ENCODE results near the gene GDF9. TPM values are rescaled to one million over a fixed set of nuclear protein-coding genes. Genes with fewer than 3 reads are reported as not detected.

The GDF9 gene
- total and polyA plus RNA-seq, 10 of the 15 experiments (the other 5 are each of a cell fraction or from before 2014, with no cell fraction given), result 0.11 to 1.5 (median 0.34) TPM

DNA sequence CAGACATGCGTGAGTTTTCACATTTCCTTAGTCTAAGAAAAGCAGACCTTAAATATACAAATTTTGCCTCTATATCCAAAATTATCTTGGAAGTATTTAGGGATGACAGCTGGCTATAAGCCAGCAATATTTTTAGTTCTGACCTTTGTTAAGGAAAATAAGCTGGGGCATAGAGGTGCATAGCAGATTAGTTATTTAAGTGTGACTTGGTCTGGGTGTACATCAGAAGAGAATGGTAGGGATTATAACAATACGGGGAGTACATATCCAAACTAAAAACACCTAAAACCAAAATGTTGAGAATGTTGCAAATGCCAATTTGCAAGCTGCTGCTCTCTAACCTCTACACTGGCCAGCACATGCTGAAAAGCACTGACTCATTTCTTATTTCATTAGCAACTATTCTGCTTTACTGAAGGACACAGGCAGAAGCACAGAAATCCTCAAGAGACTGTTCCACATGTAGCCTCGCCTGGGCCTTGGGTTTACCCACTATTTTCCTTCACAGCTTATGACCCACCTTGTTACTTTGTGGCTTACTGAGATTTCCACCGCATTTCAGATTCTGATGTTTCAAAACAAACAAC is 29.5 kb upstream of the GDF9 start:
- intact Hi-C loops (cut with micrococcal nuclease; ENCODE audit: unreplicated experiment), result no loop called here
- H3K27ac ChIP-seq (ENCODE audit: control insufficient read depth, insufficient read depth), result no peak overlapping the region

DNA sequence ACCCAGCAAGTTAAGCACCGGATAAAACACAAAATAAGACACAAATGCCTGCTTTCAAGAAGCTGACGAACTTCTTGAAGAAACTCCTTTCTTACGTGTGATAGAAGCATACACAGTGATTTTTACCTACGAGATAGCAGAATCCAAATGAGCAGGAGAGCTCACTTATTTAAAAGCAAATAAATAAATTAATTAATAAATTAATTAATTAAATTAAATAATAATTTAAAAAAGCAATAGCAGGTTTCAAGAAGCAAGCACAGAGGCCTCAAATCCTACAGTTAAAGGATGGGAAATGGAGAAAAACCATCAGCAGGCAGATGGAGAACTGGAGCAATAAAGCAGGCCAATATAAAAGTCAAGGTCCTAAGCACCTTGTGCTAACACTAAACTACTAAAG is 24.5 kb upstream of the GDF9 start:
- ChIA-PET POLR2A (interaction anchor here (1.0 kb wide), 2 partner anchors 8 to 24 kb away, joined by 3 read pairs; no protein-coding TSS in a partner anchor), RAD21 (ENCODE audit: unreplicated experiment) (interaction anchor here (0.9 to 1.2 kb wide), 2 partner anchors 8 to 69 kb away, joined by 3 to 6 read pairs; no protein-coding TSS in a partner anchor), SMC1A (ENCODE audit: uncharacterized antibody, unreplicated experiment) (interaction anchor here (0.8 to 1.8 kb wide), 7 partner anchors 8 to 363 kb away, joined by 3 to 10 read pairs (median 4); no protein-coding TSS in a partner anchor), CTCF (interaction anchor here (1.2 to 2.6 kb wide), 5 partner anchors 8 to 15 kb away, joined by 3 to 14 read pairs (median 5); no protein-coding TSS in a partner anchor)
- 99% methylated on average over 4 of the region's 4 CpGs for WGBS (ENCODE audit: insufficient coverage, insufficient replicate concordance, low lambda C conversion rate, missing lambda C conversion rate)
- Histone ChIP-seq H3K27ac (ENCODE audit: control insufficient read depth, insufficient read depth) (no peak overlapping the region), H3K79me2 (ENCODE audit: control insufficient read depth, insufficient read depth, low read length) (no peaks in the 10 kb centered on the region), H3K4me2 (ENCODE audit: control insufficient read depth, insufficient read depth) (no peak overlapping the region), H4K20me1 (ENCODE audit: control insufficient read depth, insufficient read depth) (no peaks in the 10 kb centered on the region), H2AFZ (ENCODE audit: control insufficient read depth, low read depth, low read length) (no peak overlapping the region), H3K9me3 (replicated peaks; ENCODE audit: control insufficient read depth, insufficient read depth, low read length) (no peaks in the 10 kb centered on the region), H3K36me3 (ENCODE audit: control insufficient read depth in 2 of 2, insufficient read depth in 2 of 2, low read length in 1 of 2) (peaks cover 4 to 18% of the 10 kb centered on the region in 2 experiments), H3K4me3 (no peak overlapping the region), H3K27me3 (replicated peaks in 1 of 2; ENCODE audit: control insufficient read depth in 2 of 2, insufficient read depth in 2 of 2, low read length in 1 of 2) (no peaks in the 10 kb centered on the region), H3K9ac (ENCODE audit: control insufficient read depth, insufficient read depth, low read length) (no peak overlapping the region), H3K4me1 (ENCODE audit: control insufficient read depth, insufficient read depth, low read length) (no peaks in the 10 kb centered on the region)
- FAIRE-seq, result no peak
- intact Hi-C loops (cut with micrococcal nuclease; ENCODE audit: unreplicated experiment) (no loop called here), in situ Hi-C loops (cut with MboI) (no loop called here)
- no TSS peak for BruUV-seq (replicated peaks)
- DNase-seq (ENCODE audit: low read depth, low spot score), result no peak
- no peak for ATAC-seq
- TF ChIP-seq, protein P1, sequence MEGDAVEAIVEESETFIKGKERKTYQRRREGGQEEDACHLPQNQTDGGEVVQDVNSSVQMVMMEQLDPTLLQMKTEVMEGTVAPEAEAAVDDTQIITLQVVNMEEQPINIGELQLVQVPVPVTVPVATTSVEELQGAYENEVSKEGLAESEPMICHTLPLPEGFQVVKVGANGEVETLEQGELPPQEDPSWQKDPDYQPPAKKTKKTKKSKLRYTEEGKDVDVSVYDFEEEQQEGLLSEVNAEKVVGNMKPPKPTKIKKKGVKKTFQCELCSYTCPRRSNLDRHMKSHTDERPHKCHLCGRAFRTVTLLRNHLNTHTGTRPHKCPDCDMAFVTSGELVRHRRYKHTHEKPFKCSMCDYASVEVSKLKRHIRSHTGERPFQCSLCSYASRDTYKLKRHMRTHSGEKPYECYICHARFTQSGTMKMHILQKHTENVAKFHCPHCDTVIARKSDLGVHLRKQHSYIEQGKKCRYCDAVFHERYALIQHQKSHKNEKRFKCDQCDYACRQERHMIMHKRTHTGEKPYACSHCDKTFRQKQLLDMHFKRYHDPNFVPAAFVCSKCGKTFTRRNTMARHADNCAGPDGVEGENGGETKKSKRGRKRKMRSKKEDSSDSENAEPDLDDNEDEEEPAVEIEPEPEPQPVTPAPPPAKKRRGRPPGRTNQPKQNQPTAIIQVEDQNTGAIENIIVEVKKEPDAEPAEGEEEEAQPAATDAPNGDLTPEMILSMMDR (IDR thresholded peaks at IDR 0.05 in 2 of 3, conservative IDR thresholded peaks at IDR 0.05 in 1 of 3; ENCODE audit: control insufficient read depth in 2 of 3, extremely low read depth in 1 of 3, insufficient read depth in 1 of 3, low read depth in 3 of 3, low read length in 3 of 3), result no peak
- TF ChIP-seq YY1 (IDR thresholded peaks at IDR 0.05; ENCODE audit: low read depth, low read length) (no peak), MTA2 (IDR thresholded peaks at IDR 0.05; ENCODE audit: low read depth) (no peak), RCOR1 (conservative IDR thresholded peaks at IDR 0.05; ENCODE audit: low read depth, low read length) (no peak)
- TF ChIP-seq, protein P2, sequence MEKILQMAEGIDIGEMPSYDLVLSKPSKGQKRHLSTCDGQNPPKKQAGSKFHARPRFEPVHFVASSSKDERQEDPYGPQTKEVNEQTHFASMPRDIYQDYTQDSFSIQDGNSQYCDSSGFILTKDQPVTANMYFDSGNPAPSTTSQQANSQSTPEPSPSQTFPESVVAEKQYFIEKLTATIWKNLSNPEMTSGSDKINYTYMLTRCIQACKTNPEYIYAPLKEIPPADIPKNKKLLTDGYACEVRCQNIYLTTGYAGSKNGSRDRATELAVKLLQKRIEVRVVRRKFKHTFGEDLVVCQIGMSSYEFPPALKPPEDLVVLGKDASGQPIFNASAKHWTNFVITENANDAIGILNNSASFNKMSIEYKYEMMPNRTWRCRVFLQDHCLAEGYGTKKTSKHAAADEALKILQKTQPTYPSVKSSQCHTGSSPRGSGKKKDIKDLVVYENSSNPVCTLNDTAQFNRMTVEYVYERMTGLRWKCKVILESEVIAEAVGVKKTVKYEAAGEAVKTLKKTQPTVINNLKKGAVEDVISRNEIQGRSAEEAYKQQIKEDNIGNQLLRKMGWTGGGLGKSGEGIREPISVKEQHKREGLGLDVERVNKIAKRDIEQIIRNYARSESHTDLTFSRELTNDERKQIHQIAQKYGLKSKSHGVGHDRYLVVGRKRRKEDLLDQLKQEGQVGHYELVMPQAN (conservative IDR thresholded peaks at IDR 0.05), result no peak
- TF ChIP-seq, protein P3, sequence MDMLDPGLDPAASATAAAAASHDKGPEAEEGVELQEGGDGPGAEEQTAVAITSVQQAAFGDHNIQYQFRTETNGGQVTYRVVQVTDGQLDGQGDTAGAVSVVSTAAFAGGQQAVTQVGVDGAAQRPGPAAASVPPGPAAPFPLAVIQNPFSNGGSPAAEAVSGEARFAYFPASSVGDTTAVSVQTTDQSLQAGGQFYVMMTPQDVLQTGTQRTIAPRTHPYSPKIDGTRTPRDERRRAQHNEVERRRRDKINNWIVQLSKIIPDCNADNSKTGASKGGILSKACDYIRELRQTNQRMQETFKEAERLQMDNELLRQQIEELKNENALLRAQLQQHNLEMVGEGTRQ (IDR thresholded peaks at IDR 0.05; ENCODE audit: borderline replicate concordance, low read depth, low read length), result no peak

More for the DNA sequence above, 29.5 kb upstream of the GDF9 start:
- H4K20me1 ChIP-seq (ENCODE audit: control insufficient read depth, insufficient read depth), result no peaks in the 10 kb centered on the region
- H3K4me1 ChIP-seq (ENCODE audit: control insufficient read depth, insufficient read depth, low read length), result no peaks in the 10 kb centered on the region
- POLR2A ChIA-PET, result no interaction called here
- H3K36me3 ChIP-seq (ENCODE audit: control insufficient read depth in 2 of 2, insufficient read depth in 2 of 2, low read length in 1 of 2), result peaks cover 11 to 19% of the 10 kb centered on the region in 2 experiments
- RAD21 ChIA-PET (ENCODE audit: unreplicated experiment), result interaction anchor here (1.4 kb wide), 1 partner anchor 12 kb away, joined by 4 read pairs; no protein-coding TSS in a partner anchor
- SMC1A ChIA-PET (ENCODE audit: uncharacterized antibody, unreplicated experiment), result interaction anchor here (1.2 to 2.0 kb wide), 2 partner anchors 10 to 13 kb away, joined by 4 to 9 read pairs; no protein-coding TSS in a partner anchor
- no TSS peak for BruUV-seq (replicated peaks)
- H3K9me3 ChIP-seq (replicated peaks; ENCODE audit: control insufficient read depth, insufficient read depth, low read length), result no peaks in the 10 kb centered on the region
- H2AFZ ChIP-seq (ENCODE audit: control insufficient read depth, low read depth, low read length), result no peak overlapping the region
- 65% methylated on average over 4 of the region's 4 CpGs for WGBS (ENCODE audit: insufficient coverage, insufficient replicate concordance, low lambda C conversion rate, missing lambda C conversion rate)
- H3K79me2 ChIP-seq (ENCODE audit: control insufficient read depth, insufficient read depth, low read length), result no peaks in the 10 kb centered on the region
- CTCF ChIA-PET, result interaction anchor here (1.0 kb wide), 3 partner anchors 13 to 314 kb away, joined by 3 read pairs; no protein-coding TSS in a partner anchor
- TF ChIP-seq MYB (IDR thresholded peaks at IDR 0.05; ENCODE audit: borderline replicate concordance, low read depth, low read length) (no peak), POLR2AphosphoS2 (IDR thresholded peaks at IDR 0.05; ENCODE audit: low read depth, low read length) (no peak)
- no peaks in the 10 kb centered on the region for H3K27me3 ChIP-seq (replicated peaks in 1 of 2; ENCODE audit: control insufficient read depth in 2 of 2, insufficient read depth in 2 of 2, low read length in 1 of 2)
- FAIRE-seq (no peak), DNase-seq (ENCODE audit: low read depth, low spot score) (no peak), ATAC-seq (no peak)
- no peak overlapping the region for H3K4me3 ChIP-seq
- no peak overlapping the region for H3K4me2 ChIP-seq (ENCODE audit: control insufficient read depth, insufficient read depth)
- in situ Hi-C loops (cut with MboI), result no loop called here
- H3K9ac ChIP-seq (ENCODE audit: control insufficient read depth, insufficient read depth, low read length), result no peak overlapping the region

Data from GM12878 (cell line).